AG04449 (cell line): ENCODE results near the gene TEAD1.

ENCODE experiments used
- CTCF ChIA-PET: fragments of 350-600 bp; formaldehyde crosslinking; extraction: SDS; loops from one replicate; lab custom pipeline; 2021; ENCODE audit warnings: antibody characterized with exemption; lab: Yijun Ruan, JAX
- POLR2A ChIA-PET: fragments of 400-600, 350-600 bp; formaldehyde crosslinking; extraction: SDS; loops from one replicate; lab custom pipeline; 2020; ENCODE audit warnings: antibody characterized with exemption, inconsistent platforms; lab: Yijun Ruan, JAX
- DNase-seq: peaks from one replicate; pipeline ENCODE4 v3.0.0-alpha.2; 2010; ENCODE audit warnings: low read depth, low spot score
- H3K4me3 ChIP-seq: 2 replicates; pipeline ENCODE4 v1.5.1; 2011; ENCODE audit warnings: low read depth, mild to moderate bottlenecking, control low read depth, low read length
- TF ChIP-seq, protein P1 (sequence below): IDR thresholded peaks from one replicate; pipeline ENCODE4 v1.5.1; 2011; ENCODE audit warnings: mild to moderate bottlenecking, moderate library complexity, low read length, control low read depth, inconsistent platforms; ENCODE audit not compliant: insufficient read depth; ENCODE audit errors: missing control alignments

The TEAD1 gene

DNA sequence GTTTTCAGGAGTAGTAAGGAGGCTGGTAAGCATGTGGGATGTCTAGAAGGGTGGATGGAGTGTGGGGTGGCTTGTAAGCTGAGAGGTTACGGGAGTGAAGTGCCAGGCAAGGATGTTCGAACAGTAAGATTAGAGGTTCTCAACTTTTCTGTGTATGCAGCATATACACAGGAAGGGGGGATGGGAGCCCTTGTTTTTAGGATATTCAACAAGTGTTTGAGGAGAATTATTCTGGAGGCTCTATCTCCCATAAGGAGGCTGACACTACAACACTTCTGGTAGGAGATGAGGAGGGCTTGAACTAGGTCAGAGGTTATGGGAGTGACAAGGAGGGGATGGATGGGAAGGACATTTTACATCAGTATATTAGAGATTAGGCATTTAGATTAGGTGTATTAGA lies 109.5 kb downstream of the TEAD1 start:
- CTCF ChIA-PET: interaction anchor here (0.6 to 1.6 kb wide), 2 partner anchors 14 to 99 kb away, joined by 3 to 6 read pairs; no protein-coding TSS in a partner anchor
- H3K4me3 ChIP-seq: no peak overlapping the region
- POLR2A ChIA-PET: interaction anchor here (1.2 kb wide), 1 partner anchor 103 kb away, joined by 3 read pairs; no protein-coding TSS in a partner anchor
- TF ChIP-seq, protein P1, sequence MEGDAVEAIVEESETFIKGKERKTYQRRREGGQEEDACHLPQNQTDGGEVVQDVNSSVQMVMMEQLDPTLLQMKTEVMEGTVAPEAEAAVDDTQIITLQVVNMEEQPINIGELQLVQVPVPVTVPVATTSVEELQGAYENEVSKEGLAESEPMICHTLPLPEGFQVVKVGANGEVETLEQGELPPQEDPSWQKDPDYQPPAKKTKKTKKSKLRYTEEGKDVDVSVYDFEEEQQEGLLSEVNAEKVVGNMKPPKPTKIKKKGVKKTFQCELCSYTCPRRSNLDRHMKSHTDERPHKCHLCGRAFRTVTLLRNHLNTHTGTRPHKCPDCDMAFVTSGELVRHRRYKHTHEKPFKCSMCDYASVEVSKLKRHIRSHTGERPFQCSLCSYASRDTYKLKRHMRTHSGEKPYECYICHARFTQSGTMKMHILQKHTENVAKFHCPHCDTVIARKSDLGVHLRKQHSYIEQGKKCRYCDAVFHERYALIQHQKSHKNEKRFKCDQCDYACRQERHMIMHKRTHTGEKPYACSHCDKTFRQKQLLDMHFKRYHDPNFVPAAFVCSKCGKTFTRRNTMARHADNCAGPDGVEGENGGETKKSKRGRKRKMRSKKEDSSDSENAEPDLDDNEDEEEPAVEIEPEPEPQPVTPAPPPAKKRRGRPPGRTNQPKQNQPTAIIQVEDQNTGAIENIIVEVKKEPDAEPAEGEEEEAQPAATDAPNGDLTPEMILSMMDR: no peak
- DNase-seq: no peak

DNA sequence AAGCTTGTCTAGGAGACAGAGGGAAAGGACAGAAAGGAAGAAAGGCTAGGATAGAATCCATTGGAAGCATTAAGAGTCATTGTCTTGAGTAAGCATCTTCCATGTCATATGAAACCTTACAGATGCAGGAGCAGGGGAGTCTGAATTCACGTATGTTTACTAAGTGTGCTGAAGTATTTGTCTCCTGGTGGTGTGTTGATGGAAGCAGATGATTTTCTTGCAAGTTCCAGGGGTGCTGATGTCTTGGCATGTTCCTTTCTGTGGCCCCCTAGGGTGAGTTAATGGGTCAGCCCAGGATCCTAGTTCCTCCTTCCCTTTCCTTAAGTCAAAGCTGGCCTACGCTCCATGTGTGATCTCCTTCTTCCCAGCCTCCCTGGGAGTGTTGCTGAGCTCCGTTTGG lies 110.2 kb downstream of the TEAD1 start:
- TF ChIP-seq, protein P1: no peak
- H3K4me3 ChIP-seq: no peak overlapping the region
- DNase-seq: no peak
- CTCF ChIA-PET: interaction anchor here (1.6 kb wide), 1 partner anchor 14 kb away, joined by 3 read pairs; no protein-coding TSS in a partner anchor
- POLR2A ChIA-PET: interaction anchor here (1.0 kb wide), 1 partner anchor 105 kb away, joined by 4 read pairs; no protein-coding TSS in a partner anchor

DNA sequence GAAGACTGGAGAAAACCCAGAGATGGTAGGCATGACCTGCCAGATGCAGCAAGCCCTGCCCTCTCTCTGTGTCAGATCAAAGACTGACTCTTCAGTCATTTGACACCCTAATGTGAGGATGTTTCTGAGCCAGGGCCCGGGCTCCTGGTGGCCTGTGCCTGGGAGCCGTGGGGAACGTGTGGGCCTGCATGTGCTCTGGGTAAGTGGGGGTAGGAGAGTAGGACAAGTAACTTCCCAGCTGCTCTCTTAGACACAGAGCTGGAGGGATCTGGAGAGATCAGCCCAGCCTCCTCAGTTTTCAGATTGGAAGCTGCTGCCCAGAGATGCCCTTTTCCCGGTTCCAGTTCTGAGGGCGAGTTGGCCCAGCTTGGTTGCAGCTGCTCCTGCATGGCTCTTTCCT lies 110.8 kb downstream of the TEAD1 start:
- CTCF ChIA-PET: interaction anchor here (1.6 kb wide), 1 partner anchor 13 kb away, joined by 3 read pairs; no protein-coding TSS in a partner anchor
- TF ChIP-seq, protein P1: no peak
- POLR2A ChIA-PET: interaction anchor here (1.0 kb wide), 1 partner anchor 106 kb away, joined by 4 read pairs; no protein-coding TSS in a partner anchor
- no peak for DNase-seq
- no peak overlapping the region for H3K4me3 ChIP-seq

DNA sequence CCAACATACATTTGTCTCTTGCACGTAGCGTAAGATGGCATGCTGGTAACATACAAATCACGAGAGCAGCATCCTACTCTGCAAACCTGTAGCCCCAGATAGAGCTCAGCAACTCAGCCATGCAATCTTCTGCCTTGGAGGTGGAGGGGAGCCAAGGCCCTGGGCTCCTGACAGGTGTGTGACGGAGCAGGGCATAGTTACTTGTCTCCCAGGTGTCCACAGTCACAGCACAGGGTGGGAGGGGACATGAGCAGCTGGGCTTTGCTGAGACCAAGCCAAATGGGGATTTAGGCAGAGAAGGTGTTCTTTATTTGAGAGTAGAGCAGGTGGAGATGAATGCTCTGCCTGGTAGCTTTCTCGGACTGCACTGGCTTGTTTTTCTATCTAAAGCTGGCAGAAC lies 111.7 kb downstream of the TEAD1 start:
- H3K4me3 ChIP-seq: no peak overlapping the region
- ChIA-PET CTCF (no interaction called here), POLR2A (no interaction called here)
- no peak for DNase-seq
- TF ChIP-seq, protein P1: no peak

DNA sequence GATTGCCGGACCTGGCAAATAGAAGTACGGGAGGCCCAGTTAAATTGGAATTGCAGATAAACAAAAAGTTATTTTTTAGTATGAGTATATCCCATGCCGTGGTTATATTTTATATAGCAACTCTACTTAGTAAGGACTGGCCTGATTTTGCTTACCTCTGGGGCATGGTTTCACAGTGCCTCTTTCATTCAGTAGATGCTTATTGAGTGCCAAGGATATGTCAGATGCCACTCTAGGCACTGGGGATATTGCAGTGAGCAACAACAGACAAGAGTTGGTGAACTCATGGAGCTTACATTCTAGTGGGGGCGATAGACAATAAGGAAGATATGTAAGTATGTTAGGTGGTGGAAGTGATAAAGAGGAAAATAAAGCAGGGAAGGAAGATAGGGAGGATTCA lies 112.2 kb downstream of the TEAD1 start:
- no peak overlapping the region for H3K4me3 ChIP-seq
- DNase-seq: no peak
- ChIA-PET CTCF (no interaction called here), POLR2A (no interaction called here)
- TF ChIP-seq, protein P1: no peak

DNA sequence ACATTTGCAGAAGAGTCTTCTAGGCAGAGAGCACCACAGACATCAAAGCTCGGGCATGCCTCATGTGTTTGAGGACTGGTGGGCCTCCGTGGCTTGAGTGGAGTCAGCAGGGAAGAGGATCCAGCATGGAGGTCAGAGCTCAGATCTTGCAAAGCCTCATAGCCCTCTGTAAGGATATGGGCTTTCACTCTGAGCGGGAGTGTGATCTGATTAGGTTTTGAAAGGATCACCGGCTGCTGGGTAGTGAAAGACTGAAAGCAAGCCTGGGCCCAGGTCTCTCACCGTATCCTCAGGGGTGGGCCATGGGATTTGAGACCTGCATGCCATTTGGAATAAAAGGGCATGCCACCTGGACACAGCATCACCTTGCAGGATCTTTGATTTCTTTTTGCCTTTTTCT lies 112.7 kb downstream of the TEAD1 start:
- TF ChIP-seq, protein P1: no peak
- ChIA-PET CTCF (interaction anchor here (1.4 kb wide), 1 partner anchor 101 kb away, joined by 3 read pairs; no protein-coding TSS in a partner anchor), POLR2A (no interaction called here)
- no peak for DNase-seq
- H3K4me3 ChIP-seq: no peak overlapping the region
